SW480 (cell line): Measurements from ENCODE around the gene C1QTNF9B.

ENCODE experiments used
- DNase-seq: peaks from one replicate; pipeline ENCODE4 v3.0.0-alpha.2; 2016; ENCODE audit warnings: low spot score

The C1QTNF9B gene

GRCh38 chr13:23856008-23856750 is 41.1 kb downstream of the C1QTNF9B start:
- DNase-seq = no peak

GRCh38 chr13:23855360-23855759 is 41.9 kb downstream of the C1QTNF9B start:
- DNase-seq = no peak

GRCh38 chr13:23852351-23852750 is 45.0 kb downstream of the C1QTNF9B start:
- DNase-seq = no peak

GRCh38 chr13:23851106-23851505 is 46.2 kb downstream of the C1QTNF9B start:
- no peak for DNase-seq

GRCh38 chr13:23850134-23850533 is 47.2 kb downstream of the C1QTNF9B start:
- no peak for DNase-seq

- no peak for DNase-seq
These were observed 47.6 kb downstream of the C1QTNF9B start for GRCh38 chr13:23849670-23850069.

- no peak for DNase-seq
These were observed 48.6 kb downstream of the C1QTNF9B start for GRCh38 chr13:23848646-23849141.

- no peak for DNase-seq
These were observed 49.3 kb downstream of the C1QTNF9B start for GRCh38 chr13:23848019-23848418.

GRCh38 chr13:23847497-23847896 is 49.8 kb downstream of the C1QTNF9B start:
- DNase-seq = no peak

GRCh38 chr13:23845105-23845725 is 52.1 kb downstream of the C1QTNF9B start:
- no peak for DNase-seq

GRCh38 chr13:23844132-23844531 is 53.2 kb downstream of the C1QTNF9B start:
- no peak for DNase-seq

GRCh38 chr13:23843436-23843835 is 53.9 kb downstream of the C1QTNF9B start:
- no peak for DNase-seq

- no peak for DNase-seq
These were observed 54.9 kb downstream of the C1QTNF9B start for GRCh38 chr13:23842406-23842805.
